ENCODE results near the gene PLXNA4.

GRCh38 chr7:132349075-132349474 is 227.2 kb downstream of the PLXNA4 start:
- TF ChIP-seq GATA2 (IDR thresholded peaks at IDR 0.05; ENCODE audit: low read depth, low read length) (no peak), GATA3 (IDR thresholded peaks at IDR 0.05; ENCODE audit: low read depth, low read length) (no peak)

All from SH-SY5Y (cell line).